HK-2 (cell line): ENCODE results near the gene GLIS1.

Source experiments
- DNase-seq: peaks from one replicate; pipeline ENCODE4 v3.0.0-alpha.2; 2018; ENCODE audit not compliant: unreplicated experiment

GLIS1 gene

DNA sequence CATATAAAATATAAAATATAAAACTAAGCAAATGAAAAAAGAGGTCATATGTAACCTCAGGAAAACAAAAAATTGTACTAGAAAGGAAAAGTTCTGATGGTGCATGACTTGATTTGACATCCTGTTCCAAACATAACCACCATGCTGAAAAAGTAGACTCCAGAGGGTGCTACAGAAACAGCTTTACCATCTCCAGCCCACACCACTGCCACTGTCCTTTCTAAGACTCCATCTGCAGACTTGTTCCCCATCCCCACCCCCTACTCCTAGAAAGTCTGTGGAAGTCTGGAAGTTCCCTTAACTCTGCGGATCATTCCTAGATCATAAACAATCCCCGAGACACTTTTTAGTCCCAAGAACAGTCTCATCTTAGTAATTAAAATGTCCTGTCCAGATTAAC is 20.5 kb downstream of the GLIS1 start:
- DNase-seq = no peak

DNA sequence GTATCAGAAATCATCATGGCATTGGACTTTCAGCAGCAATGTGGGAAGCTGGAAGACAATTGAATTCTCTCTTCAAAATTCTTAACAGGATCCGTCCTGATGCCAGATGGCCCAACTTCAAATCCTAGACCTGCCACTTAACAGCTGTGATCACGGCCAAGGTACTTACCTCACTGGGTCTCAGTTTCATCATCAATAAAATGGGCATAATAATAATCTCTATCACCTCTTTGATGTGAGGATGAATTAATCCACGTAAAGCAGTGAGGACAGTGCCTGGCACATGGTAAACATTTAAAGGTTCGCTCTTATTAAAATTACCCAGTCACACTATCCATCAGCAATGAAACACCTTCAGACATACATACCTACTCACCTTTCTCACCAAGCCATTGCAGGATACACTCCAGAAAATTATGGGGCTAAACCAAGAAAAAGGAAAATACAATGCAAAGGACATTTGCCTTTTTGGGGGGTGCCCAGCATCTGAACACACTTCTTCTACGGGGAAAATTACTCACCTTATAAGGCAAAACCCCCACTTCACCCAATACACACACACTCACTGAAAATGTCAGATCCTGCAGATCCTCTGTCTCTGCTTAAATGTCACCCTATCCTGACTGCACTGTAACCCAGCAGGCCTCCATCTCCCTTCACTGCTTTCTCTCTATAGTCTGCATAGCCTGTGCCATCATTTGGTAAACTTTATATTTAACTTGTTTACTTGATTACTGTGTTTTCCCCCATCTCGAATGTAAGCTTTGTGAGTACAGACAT is 21.7 kb downstream of the GLIS1 start:
- no peak for DNase-seq

DNA sequence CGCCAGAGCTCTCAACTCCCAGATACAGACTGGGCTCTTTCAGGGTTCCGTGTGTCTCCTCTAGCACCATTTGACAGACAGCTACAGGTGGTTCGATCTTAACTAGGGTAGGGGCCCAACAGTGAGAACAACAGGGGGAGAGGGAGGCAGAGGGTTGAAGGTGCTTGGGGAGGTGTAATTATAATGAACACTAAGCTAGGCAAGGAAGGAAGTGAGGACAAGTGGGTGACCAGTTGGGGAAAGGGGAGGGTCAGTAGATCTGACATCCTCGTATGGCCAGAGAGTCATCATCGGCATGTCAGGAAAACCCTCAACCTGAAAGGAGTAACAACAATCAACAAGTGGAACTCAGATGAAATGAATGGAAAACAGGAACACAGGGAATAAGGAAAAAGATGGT is 22.8 kb downstream of the GLIS1 start:
- DNase-seq = no peak

DNA sequence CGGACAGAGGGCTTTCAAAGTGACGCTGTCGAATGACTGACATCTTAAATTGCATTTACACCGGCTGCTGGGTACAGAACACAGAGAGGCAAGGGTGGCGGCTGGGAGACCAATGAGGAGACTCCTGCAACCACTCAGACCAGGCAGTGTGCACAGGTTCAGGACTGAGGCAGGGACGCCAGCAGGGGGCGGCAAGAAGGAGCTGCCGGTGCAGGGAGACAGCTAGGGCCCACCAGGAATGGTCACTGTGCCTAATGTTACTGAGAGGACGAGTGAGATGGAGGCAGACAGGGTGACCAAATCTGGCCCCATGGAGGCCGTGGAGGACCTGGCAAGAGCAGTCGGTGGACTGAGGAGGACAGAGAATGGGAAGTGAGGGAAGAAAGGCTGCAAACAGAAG is 23.5 kb downstream of the GLIS1 start:
- no peak for DNase-seq

DNA sequence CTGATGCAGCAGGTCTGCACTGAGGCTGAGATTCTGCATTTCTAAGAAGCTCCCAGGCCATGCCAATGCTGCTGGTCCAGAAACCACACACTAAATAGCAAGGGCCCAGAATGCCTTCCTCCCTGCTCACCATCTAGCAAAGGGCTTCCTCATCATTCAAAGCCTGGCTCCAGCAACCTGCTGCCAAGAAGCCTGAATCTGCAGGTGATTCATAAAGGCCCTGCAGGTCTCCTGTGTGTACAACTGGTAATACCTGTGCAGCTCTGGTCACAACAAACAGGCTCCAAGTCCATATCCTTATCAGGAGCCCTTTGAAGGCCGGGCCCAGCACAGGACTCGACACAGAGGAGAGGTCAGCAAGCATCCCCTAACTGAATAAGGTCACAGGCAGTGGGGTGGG is 26.7 kb downstream of the GLIS1 start:
- no peak for DNase-seq

DNA sequence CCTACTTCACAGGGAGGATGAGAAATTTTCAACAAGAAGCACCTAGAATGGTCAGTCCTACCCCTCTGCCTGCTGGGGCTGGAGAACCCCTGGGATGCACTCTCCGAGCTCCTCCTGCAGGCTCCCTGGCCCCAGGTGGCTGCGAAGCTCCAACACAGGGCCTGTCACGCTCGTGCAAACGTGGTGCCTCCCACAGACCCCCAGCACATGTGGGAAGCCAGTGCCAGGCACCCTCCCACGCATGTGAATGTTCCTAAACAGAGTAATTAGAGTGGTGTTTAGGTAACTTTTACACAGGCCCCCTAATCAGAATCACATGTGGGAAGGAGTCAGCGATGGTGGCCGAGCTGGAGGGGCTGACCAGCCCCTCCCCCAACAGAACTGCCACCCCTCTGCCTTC is 28.4 kb downstream of the GLIS1 start:
- DNase-seq = no peak

DNA sequence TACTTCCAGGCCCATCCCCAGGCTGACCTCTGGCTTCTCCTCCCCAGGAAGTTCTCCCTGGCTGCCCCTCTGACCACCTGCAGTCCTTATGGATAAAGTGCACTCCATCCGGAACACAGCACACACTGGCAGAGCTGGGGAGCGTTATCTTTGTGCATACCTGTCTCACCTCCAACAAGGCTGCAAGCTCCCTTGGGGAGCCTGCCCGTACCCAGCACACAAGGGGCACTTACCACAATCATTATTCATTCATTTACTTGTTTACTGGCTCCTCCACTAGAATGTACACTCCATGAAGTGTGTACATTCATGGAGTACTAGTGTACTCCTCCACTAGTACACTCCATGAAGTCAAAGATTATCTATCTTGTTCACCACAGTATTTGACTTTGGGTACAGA is 30.3 kb downstream of the GLIS1 start:
- no peak for DNase-seq

DNA sequence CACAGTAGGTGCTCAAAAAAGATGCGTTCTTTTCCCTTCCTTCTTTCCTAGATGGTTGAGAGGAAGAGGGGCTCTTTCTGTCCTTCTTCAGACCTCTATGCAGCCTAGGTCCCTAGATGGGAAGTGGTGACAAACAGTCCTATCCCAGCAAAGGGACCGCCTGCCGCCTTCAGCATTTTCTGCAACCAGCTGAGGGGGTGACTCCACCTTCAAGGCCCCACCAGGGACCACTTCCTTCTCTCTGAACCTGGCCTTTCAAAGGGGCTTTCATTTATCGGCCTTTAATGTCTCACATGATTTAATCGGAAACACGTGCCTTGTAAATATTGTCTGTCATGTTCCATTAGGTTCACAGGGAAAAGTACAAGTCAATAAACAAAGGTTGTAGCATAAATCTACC is 32.6 kb downstream of the GLIS1 start:
- no peak for DNase-seq

DNA sequence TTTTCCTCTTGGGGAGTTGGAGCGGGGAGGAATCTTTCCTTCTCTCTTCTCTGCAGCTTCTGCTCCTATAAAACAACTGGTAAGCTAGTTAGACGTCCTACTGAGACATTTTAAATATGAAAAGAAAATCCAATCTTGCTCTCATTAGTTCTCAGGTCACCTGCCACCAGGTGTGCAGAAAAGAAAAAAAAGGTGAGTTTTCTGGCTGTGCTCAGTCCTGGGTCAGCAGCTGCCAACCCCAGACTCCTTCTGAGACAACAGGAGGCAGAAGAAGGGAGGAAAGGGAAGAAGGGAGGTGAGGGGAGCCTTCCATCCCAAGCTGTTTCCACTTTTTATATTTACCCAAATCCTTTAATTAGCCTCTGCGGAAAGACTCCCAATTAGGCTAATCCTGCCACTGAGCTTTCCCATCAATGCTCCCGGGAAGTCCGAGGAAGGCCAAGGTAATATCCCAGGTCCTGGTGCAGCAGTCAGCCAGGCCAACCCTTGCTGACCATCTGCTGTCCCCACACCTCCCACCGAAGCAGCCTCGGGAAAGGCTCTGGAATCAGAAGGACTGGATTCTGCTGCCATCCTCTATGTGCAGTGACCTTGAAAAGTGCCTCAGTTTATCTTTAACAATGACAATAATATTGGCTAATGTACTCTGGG is 33.4 kb downstream of the GLIS1 start:
- no peak for DNase-seq

DNA sequence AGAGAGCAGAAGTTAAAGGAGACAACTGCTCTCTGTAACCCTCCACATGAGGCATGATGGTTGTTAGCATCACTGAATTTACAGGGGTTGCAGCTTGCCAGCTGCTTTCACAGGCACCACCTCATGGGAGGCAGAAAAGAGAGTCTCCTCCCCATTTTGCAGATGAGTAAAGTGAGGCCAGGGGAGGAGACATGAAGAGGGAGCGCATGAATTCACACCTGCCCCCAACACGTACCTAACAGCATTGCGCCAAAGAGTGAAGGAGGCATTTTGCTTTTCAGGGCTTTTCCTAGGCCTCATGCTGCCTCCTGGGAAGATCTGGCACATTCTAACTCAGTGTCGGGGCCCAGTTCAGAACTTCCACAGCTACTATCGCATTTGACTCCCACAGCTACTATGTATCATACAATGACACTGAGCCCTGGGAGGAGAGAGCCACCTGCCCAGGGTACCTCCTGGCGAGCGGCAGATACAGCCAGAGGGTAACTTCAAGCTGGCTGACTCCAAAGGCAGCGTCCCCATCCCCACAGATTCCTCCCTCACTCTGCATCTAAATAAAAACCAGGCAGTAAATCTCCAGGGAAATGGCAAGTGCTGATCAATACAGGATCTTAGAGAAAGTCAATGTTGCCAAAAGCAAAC is 34.0 kb downstream of the GLIS1 start:
- DNase-seq = no peak

DNA sequence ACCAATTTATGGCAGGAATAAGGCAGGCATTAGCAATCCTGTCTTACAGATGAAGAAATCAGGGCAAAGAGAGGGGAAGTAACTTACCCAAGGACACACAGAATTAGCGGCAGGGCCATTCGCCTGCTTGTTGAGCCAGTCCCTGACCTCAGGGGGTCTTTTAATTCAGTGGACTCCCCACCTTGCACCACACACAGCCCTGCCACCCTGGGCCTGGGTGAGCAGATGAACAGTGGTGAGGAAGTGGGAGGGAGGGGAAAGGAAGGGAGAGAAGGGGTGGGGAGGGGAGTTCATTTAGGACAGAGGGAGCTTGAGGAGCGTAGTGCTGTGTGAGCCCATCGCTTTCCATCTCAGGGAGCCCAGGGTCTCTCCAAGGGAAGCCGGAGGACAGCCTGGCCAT is 34.7 kb downstream of the GLIS1 start:
- DNase-seq = no peak

DNA sequence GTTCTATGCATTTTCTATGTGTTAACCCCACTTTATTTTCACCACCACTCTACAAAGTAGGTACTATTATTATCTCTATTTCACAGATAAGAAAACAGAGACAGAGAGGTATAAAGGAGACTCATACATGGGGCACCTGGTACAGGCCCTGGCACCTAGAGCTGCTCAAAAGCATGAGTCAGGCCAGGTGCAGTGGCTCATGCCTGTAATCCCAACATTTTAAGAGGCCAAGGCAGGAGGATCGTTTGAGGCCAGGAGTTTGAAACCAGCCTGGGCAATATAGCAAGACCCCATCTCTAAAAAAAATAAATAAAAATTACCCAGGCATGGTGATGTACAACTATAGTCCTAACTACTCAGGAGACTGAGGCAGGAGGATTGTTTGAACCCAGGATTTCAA is 35.8 kb downstream of the GLIS1 start:
- no peak for DNase-seq

DNA sequence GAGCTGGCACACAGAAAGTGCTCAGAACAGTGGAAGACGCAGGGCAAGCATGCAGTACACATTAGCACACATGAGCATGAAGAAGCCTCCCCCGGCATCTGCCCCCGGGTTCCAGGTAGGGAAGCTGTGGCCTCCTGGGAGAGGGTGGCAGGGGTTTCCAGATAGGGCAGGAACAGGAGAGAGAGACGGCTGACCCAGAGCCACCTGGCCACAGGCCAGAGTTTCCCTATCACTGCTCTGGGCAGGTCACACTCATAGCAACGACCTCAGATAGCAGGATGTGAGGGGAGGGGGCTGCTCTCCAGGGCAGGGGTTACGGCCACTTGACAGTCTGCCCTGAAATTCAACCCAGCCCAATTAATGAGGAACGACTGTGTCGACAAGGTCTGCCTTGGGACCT is 36.6 kb downstream of the GLIS1 start:
- DNase-seq = no peak

DNA sequence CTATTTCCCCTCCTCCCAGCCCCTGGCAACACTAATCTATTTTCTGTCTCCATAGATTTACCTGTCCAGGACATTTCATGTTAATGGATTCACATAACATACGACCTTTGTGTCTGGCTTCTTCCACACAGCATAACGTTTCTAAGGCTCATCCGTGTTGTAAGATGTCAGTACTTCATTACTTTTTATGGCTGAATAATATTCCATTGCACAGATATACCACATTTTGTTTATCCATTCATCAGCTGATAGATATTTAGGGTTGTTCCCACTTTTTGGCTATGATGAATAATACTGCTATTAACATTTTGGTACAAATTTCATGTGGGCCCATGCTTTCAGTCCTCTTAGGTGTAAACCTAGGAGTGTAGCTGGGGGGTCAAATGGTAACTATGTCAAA is 38.2 kb downstream of the GLIS1 start:
- DNase-seq = no peak

DNA sequence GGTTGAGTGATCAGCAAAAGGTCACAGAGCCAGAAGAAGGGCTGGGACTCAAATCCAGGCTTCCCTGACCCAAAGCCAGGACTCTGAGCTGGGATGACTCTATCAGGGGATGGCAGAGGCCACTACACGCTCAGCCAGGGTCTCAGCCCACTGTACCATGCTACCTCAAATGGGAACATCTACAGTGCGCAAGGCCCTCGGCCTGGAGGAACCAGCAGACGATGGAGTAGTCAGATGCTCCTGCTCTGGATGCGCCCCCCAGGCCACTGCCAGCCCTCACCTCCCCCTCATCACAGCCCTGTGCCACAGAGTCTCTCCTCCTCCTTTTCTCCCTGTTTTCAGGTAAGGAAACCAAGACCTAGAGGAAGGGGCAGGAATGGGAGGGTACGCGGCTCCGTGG is 39.0 kb downstream of the GLIS1 start:
- DNase-seq = no peak

DNA sequence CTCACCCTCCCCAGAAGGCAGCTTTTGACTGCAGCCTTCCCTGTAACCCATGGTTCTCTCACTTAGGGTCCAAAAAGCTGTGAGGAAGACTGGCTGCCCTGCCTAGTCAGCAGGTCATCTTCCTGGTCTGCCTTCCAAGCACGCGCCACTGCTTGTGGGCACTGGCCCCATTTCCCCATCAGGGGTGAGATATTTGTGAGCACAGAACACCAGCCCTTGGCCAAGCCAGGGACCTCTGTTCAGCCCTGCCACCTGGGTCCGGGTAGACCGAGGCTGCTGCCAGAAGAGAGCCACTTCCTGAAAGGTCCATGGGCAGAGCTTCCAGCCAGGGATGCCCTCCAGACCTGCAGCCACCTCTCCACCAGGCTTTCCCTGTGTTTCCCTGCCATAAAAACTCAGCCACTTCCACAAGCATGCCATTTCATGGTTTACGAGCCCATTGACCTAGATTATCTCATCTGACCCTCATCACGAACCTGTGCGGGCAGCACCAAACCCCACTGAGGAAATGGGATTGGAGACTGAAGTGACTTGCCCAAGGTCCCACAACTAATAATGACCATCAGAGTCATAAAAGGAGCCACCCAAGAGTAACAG is 40.5 kb downstream of the GLIS1 start:
- DNase-seq = no peak

DNA sequence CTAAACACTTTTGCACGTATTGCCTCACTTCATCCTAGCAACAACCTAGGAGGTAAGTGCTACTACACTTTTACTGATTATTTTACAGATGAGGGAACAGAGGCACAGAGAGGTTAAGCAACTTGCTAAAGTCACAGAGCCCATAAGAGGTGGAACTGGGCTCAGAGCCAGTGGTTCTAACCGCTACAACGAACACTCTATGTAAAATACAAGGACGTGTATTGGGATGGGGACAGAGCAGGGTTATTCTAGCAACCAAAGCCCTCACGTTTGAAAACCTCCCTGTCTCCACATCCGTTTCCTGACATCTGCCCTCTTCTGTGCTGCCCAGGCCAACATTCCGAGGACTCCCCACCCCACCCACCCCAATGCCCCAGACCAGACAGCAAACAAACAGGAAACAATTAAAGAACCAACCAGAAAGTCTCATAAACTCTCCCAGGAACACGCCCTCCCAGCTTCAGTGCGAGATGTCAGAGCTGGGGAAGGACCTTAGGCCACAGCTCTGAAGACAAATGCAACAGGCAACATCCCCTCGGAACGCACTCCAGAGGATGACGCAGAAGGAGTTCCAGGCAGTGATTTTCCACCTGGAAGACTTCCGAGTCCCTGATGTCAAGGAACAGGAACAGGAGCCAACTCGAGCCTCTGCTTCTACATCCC is 41.1 kb downstream of the GLIS1 start:
- no peak for DNase-seq

DNA sequence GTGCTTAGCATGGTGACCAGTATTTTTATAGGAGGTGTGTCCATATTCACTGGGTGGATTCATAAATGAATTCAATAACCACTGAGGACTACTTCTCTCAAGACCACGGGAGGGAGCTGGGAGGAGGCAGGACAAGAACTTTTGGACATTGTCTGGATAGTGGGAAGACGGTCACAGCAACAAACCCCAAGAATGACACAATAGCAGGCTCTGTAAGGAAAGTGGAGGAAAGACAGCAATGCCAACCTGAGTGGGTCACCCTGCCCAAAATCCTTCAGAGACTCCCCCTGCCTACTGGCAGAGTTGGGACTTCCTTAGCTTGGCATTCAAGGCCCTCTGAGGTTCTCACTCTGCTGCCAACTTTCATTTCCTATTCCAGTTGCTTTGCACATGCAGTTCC is 42.0 kb downstream of the GLIS1 start:
- no peak for DNase-seq

DNA sequence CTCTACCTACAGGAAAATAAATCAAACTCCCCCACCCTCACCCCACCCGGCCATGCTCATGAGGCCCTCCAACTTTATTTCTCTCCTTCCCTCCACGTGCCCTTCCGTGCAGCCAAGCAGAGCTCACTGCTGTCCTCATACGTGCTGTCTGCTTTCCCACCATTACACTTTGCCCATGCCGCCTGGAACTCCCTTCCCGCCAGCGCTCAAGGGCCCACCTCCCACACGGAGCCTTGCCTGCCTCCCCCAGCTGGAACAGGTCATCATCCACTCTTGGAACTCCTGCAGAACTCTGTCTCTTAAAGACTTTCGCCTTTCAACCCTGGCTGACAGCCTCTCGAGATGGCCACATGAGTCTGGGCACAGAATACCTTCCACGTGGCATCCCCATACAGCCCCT is 42.4 kb downstream of the GLIS1 start:
- no peak for DNase-seq

DNA sequence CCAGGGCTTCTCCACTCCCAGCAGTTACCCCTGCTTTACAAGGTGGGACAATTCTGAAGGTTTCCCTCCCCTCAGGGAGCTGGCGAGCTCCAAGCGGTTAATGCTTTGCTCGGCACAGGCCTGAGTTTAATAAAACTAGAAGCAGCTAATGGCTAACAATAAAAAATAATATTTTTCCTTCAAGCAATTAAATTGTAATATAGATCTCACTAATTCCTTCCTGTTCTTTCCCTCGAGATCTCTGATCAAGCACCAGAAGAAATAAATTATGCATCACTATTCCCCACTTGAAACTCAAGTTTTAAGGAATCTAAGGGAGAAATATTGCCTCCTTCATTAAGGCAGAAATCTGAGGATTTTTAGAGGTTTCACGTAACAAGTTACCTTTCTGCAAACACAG is 42.9 kb downstream of the GLIS1 start:
- DNase-seq = no peak

DNA sequence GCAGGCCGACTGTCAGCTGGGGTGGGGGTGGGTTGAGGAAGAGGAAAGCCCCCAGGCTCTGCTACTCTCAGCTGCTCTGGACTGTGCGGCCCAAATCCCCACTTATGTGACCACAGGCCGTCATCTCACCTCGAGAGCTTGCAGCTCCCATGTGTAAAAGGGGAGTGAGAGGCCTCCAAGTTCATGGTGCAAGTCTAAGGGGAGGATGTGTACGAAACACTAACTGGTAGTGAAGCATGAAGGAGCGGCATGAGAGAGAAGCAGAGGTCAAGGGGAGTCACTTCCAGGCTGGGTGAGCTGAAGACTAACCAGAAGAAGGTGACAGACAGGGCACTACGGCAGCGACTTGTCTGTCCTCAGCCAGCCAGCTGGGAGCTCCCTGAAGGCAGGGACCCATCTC is 43.8 kb downstream of the GLIS1 start:
- DNase-seq = no peak

DNA sequence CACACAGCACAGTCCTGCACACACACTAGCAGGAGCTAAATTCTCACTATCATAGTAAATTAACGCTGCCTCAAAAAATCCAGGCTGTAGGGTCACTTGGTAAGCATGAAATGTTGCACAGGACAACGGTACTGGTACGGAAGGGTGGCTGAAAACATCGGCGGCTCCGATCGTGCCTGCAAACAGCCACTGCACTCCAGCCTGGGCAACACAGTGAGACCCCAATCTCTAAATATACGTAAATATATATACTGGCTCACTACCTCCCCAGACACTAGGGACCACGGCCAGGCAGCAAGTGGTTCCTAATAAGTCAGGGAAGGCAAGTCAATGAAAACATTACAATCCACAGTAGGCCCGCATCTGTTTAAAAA is 44.3 kb downstream of the GLIS1 start:
- DNase-seq = no peak
